ENCODE results near the gene PML.
"Not testable (repeated sequence)": the region's sequence is repeated elsewhere in the genome, so short reads cannot be mapped to it uniquely, and the experiment has no call there.

DNA sequence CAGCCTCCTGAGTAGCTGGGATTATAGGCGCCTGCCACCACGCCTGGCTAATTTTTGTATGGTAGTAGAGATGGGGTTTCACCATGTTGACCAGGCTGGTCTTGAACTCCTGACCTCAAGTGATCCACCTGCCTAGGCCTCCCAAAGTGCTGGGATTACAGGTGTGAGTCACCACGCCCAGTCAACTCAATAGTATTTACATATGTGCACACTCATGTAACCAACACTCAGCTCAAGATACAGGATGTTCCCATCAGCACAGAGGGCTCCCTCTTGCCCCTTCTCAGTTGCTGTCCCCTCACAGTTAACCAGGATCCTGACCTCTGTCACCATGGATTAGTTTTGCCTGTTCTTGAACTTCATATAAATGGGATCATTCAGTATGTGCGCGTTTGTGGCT, 61.8 kb downstream of the PML start:
- TF ChIP-seq POLR2A (conservative IDR thresholded peaks at IDR 0.05); EZH2 (IDR thresholded peaks at IDR 0.05; ENCODE audit: borderline replicate concordance, low read depth, low read length); ZNF165 (CRISPR knock-in tag; IDR thresholded peaks at IDR 0.05; ENCODE audit: borderline replicate concordance); KLF13 (tag; IDR thresholded peaks at IDR 0.05; ENCODE audit: borderline replicate concordance, low read depth); RBM22 (IDR thresholded peaks at IDR 0.05; ENCODE audit: low read depth, low read length, poor library complexity, severe bottlenecking); JUN (IDR thresholded peaks at IDR 0.05; ENCODE audit: borderline replicate concordance, low read depth, low read length); JUN (CRISPR knock-in tag; IDR thresholded peaks at IDR 0.05; ENCODE audit: borderline replicate concordance): not testable (repeated sequence)
- TF ChIP-seq, protein P1, sequence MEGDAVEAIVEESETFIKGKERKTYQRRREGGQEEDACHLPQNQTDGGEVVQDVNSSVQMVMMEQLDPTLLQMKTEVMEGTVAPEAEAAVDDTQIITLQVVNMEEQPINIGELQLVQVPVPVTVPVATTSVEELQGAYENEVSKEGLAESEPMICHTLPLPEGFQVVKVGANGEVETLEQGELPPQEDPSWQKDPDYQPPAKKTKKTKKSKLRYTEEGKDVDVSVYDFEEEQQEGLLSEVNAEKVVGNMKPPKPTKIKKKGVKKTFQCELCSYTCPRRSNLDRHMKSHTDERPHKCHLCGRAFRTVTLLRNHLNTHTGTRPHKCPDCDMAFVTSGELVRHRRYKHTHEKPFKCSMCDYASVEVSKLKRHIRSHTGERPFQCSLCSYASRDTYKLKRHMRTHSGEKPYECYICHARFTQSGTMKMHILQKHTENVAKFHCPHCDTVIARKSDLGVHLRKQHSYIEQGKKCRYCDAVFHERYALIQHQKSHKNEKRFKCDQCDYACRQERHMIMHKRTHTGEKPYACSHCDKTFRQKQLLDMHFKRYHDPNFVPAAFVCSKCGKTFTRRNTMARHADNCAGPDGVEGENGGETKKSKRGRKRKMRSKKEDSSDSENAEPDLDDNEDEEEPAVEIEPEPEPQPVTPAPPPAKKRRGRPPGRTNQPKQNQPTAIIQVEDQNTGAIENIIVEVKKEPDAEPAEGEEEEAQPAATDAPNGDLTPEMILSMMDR (IDR thresholded peaks at IDR 0.05 in 2 of 3, conservative IDR thresholded peaks at IDR 0.05 in 1 of 3; ENCODE audit: insufficient read depth in 2 of 3, low read depth in 1 of 3, low read length in 3 of 3) = not testable (repeated sequence)

Measured in K562 (cell line).